Right atrium auricular region (tissue), 2 donors: ENCODE results near the gene CTSV. TPM values are rescaled to one million over a fixed set of nuclear protein-coding genes. Genes with fewer than 3 reads are reported as not detected.
"Not testable (repeated sequence)": the region's sequence is repeated elsewhere in the genome, so short reads cannot be mapped to it uniquely, and the experiment has no call there.

Experiments used
- DNase-seq: peaks from one replicate; pipeline ENCODE4 v3.0.0-alpha.2; 2019; ENCODE audit warnings: low spot score
- H3K27ac ChIP-seq, 2 donors: fragments of 200-600 bp; sonication (generic); 1 replicate in 1 of 2; 2 replicates in 1 of 2; pipeline ENCODE4 v1.5.1; 2016 to 2019
- H3K27me3 ChIP-seq, 2 donors: fragments of 200-600 bp; sonication (generic); one replicate each; pipeline versions ENCODE4 v1.5.1 to v1.6.0; 2017 to 2019
- H3K36me3 ChIP-seq: fragments of 200-600 bp; sonication (generic); one replicate; pipeline ENCODE4 v1.5.1; 2016
- H3K4me1 ChIP-seq, 2 donors: fragments of 200-600 bp; sonication (generic); one replicate each; pipeline versions ENCODE4 v1.5.1 to v1.6.0; 2017 to 2019
- H3K4me3 ChIP-seq, 2 donors: fragments of 200-600 bp; sonication (generic); 1 replicate in 1 of 2; 2 replicates in 1 of 2; pipeline ENCODE4 v1.5.1; 2017 to 2019; ENCODE audit warnings: mild to moderate bottlenecking in 1 of 2, moderate library complexity in 1 of 2
- H3K9me3 ChIP-seq, 2 donors: fragments of 200-600 bp; sonication (generic); one replicate each; pipeline ENCODE4 v1.5.1; 2019
- CTCF ChIP-seq, 2 donors: fragments of 200-600 bp; sonication (generic); IDR thresholded peaks; one replicate each; pipeline ENCODE4 v1.5.1; 2019; ENCODE audit warnings: antibody characterized with exemption in 2 of 2
- total RNA-seq, 2 donors: library from RNA; depleted of rRNA; stranded (reverse); fragments of >200 nt; gene quantifications; one replicate each; pipeline ENCODE4 v1.1.0, GENCODE V29; 2016

The CTSV gene
- total RNA-seq, result not detected

GRCh38 chr9:97038611-97039513 is at the start of gene CTSV:
TSS of gene CTSV (minus strand) at chr9:97039142. CDS start at chr9:97038043, 1,099 bp downstream.
- peak in 1 of 2 donors; percentile 14 for TF ChIP-seq CTCF (IDR thresholded peaks at IDR 0.05)
- Histone ChIP-seq H3K36me3 (no peaks in the 10 kb centered on the region), H3K9me3 (no peaks in the 10 kb centered on the region), H3K4me1 (peaks cover 0 to 13% of the 10 kb centered on the region in 2 donors), H3K4me3 (peak within 1 kb of the TSS; percentile 23 to 56), H3K27me3 (no peaks in the 10 kb centered on the region), H3K27ac (peak within 1 kb of the TSS in 1 of 2 donors; percentile 33)
- DNase-seq, result peak; percentile 73

GRCh38 chr9:97087668-97088215 is 48.8 kb upstream of the CTSV start:
- not testable (repeated sequence) for H3K27me3 ChIP-seq, H3K4me1 ChIP-seq, DNase-seq, H3K4me3 ChIP-seq, H3K36me3 ChIP-seq, H3K27ac ChIP-seq, H3K9me3 ChIP-seq

- H3K4me1 ChIP-seq, H3K36me3 ChIP-seq, H3K27ac ChIP-seq, H3K4me3 ChIP-seq, H3K27me3 ChIP-seq, DNase-seq, H3K9me3 ChIP-seq: not testable (repeated sequence)
Observed at GRCh38 chr9:97084562-97084991, 45.6 kb upstream of the CTSV start.

GRCh38 chr9:97078362-97078761 is 39.4 kb upstream of the CTSV start:
- Histone ChIP-seq H3K27me3 (no peaks in the 10 kb centered on the region), H3K9me3 (no peaks in the 10 kb centered on the region), H3K4me1 (no peaks in the 10 kb centered on the region), H3K36me3 (no peaks in the 10 kb centered on the region), H3K4me3 (no peak overlapping the region), H3K27ac (no peak overlapping the region)
- no peak for DNase-seq
- TF ChIP-seq CTCF (IDR thresholded peaks at IDR 0.05), result no peak

- H3K27me3 ChIP-seq, result no peaks in the 10 kb centered on the region
Observed at GRCh38 chr9:97077452-97078295, 38.7 kb upstream of the CTSV start.

GRCh38 chr9:97076731-97077451 is 37.9 kb upstream of the CTSV start:
- not testable (repeated sequence) for H3K36me3 ChIP-seq, DNase-seq, H3K27ac ChIP-seq, H3K4me3 ChIP-seq, H3K27me3 ChIP-seq, H3K4me1 ChIP-seq, H3K9me3 ChIP-seq

More at GRCh38 chr9:97077452-97078295, 38.7 kb upstream of the CTSV start:
- no peaks in the 10 kb centered on the region for H3K4me1 ChIP-seq
- no peak for DNase-seq
- TF ChIP-seq CTCF (IDR thresholded peaks at IDR 0.05), result no peak
- H3K9me3 ChIP-seq, result no peaks in the 10 kb centered on the region
- H3K36me3 ChIP-seq, result no peaks in the 10 kb centered on the region
- no peak overlapping the region for H3K27ac ChIP-seq
- H3K4me3 ChIP-seq, result no peak overlapping the region
